Muscle of arm (tissue), 12 donors: ENCODE results near the gene CXCL11. TPM values are rescaled to one million over a fixed set of nuclear protein-coding genes. Genes with fewer than 3 reads are reported as not detected.
"Not testable (repeated sequence)": the region's sequence is repeated elsewhere in the genome, so short reads cannot be mapped to it uniquely, and the experiment has no call there.

Experiments
- DNase-seq: peaks from one replicate; pipeline ENCODE4 v3.0.0-alpha.2; 2013
- polyA plus RNA-seq, 12 donors: library from polyadenylated mRNA; unstranded; fragments of 120-200 nt; gene quantifications; one replicate each; pipeline ENCODE4 v1.2.1, GENCODE V29; 2013; ENCODE audit not compliant: insufficient read length in 12 of 12

Gene CXCL11
- polyA plus RNA-seq, 12 donors = 0.08 to 0.30 (median 0.21) TPM; not detected in 7

- not testable (repeated sequence) for DNase-seq
Observed at GRCh38 chr4:76043306-76043705, 7.4 kb upstream of the CXCL11 start.

- DNase-seq = not testable (repeated sequence)
Observed at GRCh38 chr4:76042241-76042998, 6.5 kb upstream of the CXCL11 start.

GRCh38 chr4:76036855-76037254 is 985 bp upstream of the CXCL11 start:
- no peak for DNase-seq

GRCh38 chr4:76035141-76035540 is 729 bp downstream of the CXCL11 start:
- DNase-seq = no peak

- DNase-seq = no peak
Observed at GRCh38 chr4:76029300-76029699, 6.6 kb downstream of the CXCL11 start.

GRCh38 chr4:76028350-76028765 is 7.5 kb downstream of the CXCL11 start:
- no peak for DNase-seq

- no peak for DNase-seq
Observed at GRCh38 chr4:76024065-76024464, 11.8 kb downstream of the CXCL11 start.

GRCh38 chr4:76023389-76023788 is 12.5 kb downstream of the CXCL11 start, which contains the start of gene CXCL10:
CXCL10 (minus strand) TSS chr4:76023497; CDS start chr4:76023431, 66 bp downstream.
- no peak for DNase-seq

- DNase-seq = no peak
Observed at GRCh38 chr4:76022677-76023076, 13.2 kb downstream of the CXCL11 start.

GRCh38 chr4:76022031-76022430 is 13.8 kb downstream of the CXCL11 start:
- DNase-seq = no peak

- no peak for DNase-seq
Observed at GRCh38 chr4:76017056-76017686, 18.7 kb downstream of the CXCL11 start.

GRCh38 chr4:76016393-76016792 is 19.5 kb downstream of the CXCL11 start:
- no peak for DNase-seq

- no peak for DNase-seq
Observed at GRCh38 chr4:76013540-76013939, 22.3 kb downstream of the CXCL11 start.

- no peak for DNase-seq
Observed at GRCh38 chr4:76012388-76012801, 23.5 kb downstream of the CXCL11 start.

- DNase-seq = peak; percentile 84
Observed at GRCh38 chr4:76011700-76012387, 24.0 kb downstream of the CXCL11 start.

- DNase-seq = no peak
Observed at GRCh38 chr4:76011018-76011670, 24.7 kb downstream of the CXCL11 start.

GRCh38 chr4:76010576-76010975 is 25.3 kb downstream of the CXCL11 start:
- DNase-seq = no peak

GRCh38 chr4:76009311-76009710 is 26.6 kb downstream of the CXCL11 start:
- no peak for DNase-seq

- no peak for DNase-seq
Observed at GRCh38 chr4:76007089-76007862, 28.6 kb downstream of the CXCL11 start, which contains the start of gene CXCL9. CXCL9 (minus strand) TSS chr4:76007509; CDS start chr4:76007449, 60 bp downstream.

GRCh38 chr4:76003620-76004019 is 32.2 kb downstream of the CXCL11 start:
- no peak for DNase-seq

- no peak for DNase-seq
Observed at GRCh38 chr4:76003035-76003434, 32.8 kb downstream of the CXCL11 start.
